CD14-positive monocyte (primary cell): Measurements from ENCODE around the gene MPDZ. TPM values are rescaled to one million over a fixed set of nuclear protein-coding genes. Genes with fewer than 3 reads are reported as not detected.

Experiments
- DNase-seq, 3 donors: peaks; one replicate each; pipeline ENCODE4 v3.0.0-alpha.2; 2011 to 2022
- H2AFZ ChIP-seq: 2 replicates; pipeline ENCODE4 v1.6.0; 2012; ENCODE audit warnings: mild to moderate bottlenecking, low read depth, low read length, inconsistent platforms; ENCODE audit not compliant: insufficient read depth, poor library complexity, severe bottlenecking
- H3K27ac ChIP-seq, 2 donors: 1 replicate in 1 of 2; 2 replicates in 1 of 2; pipeline ENCODE4 v1.5.1; 2012 to 2013; ENCODE audit warnings: low read length in 2 of 2, control low read depth in 1 of 2, inconsistent platforms in 1 of 2, low read depth in 1 of 2, mild to moderate bottlenecking in 1 of 2
- H3K27me3 ChIP-seq, 2 donors: one replicate each; pipeline versions ENCODE4 v1.6.0 to v1.6.1; 2011 to 2013; ENCODE audit warnings: low read length in 2 of 2; ENCODE audit not compliant: control insufficient read depth in 2 of 2, insufficient read depth in 2 of 2
- H3K36me3 ChIP-seq, 2 donors: replicated peaks in 1 of 2; 1 replicate in 1 of 2; 2 replicates in 1 of 2; pipeline versions ENCODE4 v1.5.1 to v1.6.1; 2012 to 2013; ENCODE audit warnings: low read length in 2 of 2, control low read depth in 1 of 2, inconsistent platforms in 1 of 2, mild to moderate bottlenecking in 1 of 2; ENCODE audit not compliant: insufficient read depth in 2 of 2, control insufficient read depth in 1 of 2
- H3K4me1 ChIP-seq, 2 donors: 1 replicate in 1 of 2; 2 replicates in 1 of 2; pipeline versions ENCODE4 v1.5.1 to v1.6.1; 2012 to 2013; ENCODE audit warnings: low read length in 2 of 2, control low read depth in 1 of 2, inconsistent platforms in 1 of 2, mild to moderate bottlenecking in 1 of 2, moderate library complexity in 1 of 2; ENCODE audit not compliant: insufficient read depth in 2 of 2, control insufficient read depth in 1 of 2
- H3K4me2 ChIP-seq: replicated peaks from 2 replicates; pipeline ENCODE3; 2012; ENCODE audit warnings: low read length, moderate library complexity, mild to moderate bottlenecking; ENCODE audit not compliant: poor library complexity, severe bottlenecking; ENCODE audit errors: extremely low read depth
- H3K4me3 ChIP-seq, 3 experiments: fragments of 200-600 bp in 1 of 3; sonication (generic) in 1 of 3; replicated peaks in 1 of 3; 1 replicate in 2 of 3; 2 replicates in 1 of 3; pipeline ENCODE4 v1.5.1; 2011 to 2013; ENCODE audit warnings: low read length in 3 of 3, mild to moderate bottlenecking in 3 of 3, control low read depth in 2 of 3, low read depth in 2 of 3, inconsistent platforms in 1 of 3, moderate library complexity in 1 of 3
- H3K79me2 ChIP-seq: 2 replicates; pipeline ENCODE4 v1.6.0; 2012; ENCODE audit warnings: mild to moderate bottlenecking, control low read depth, inconsistent platforms, low read length, moderate library complexity; ENCODE audit not compliant: insufficient read depth
- H3K9ac ChIP-seq: 2 replicates; pipeline ENCODE4 v1.6.0; 2017; ENCODE audit warnings: low read length, mild to moderate bottlenecking; ENCODE audit not compliant: insufficient read depth, poor library complexity, severe bottlenecking
- H3K9me3 ChIP-seq, 2 donors: replicated peaks in 1 of 2; 1 replicate in 1 of 2; 2 replicates in 1 of 2; pipeline versions ENCODE4 v1.5.1 to v1.6.1; 2012 to 2013; ENCODE audit warnings: low read length in 2 of 2, control low read depth in 1 of 2; ENCODE audit not compliant: control insufficient read depth in 1 of 2, insufficient read depth in 1 of 2
- H4K20me1 ChIP-seq: 2 replicates; pipeline ENCODE4 v1.6.0; 2012; ENCODE audit warnings: mild to moderate bottlenecking, low read length, control low read depth, moderate library complexity; ENCODE audit not compliant: insufficient read depth
- H3K27ac Mint-ChIP-seq, 7 donors: one replicate each; pipeline ENCODE4 v1.8.0; 2020; ENCODE audit warnings: mild to moderate bottlenecking in 7 of 7, mixed read lengths in 7 of 7, moderate library complexity in 6 of 7, inconsistent platforms in 2 of 7
- H3K27me3 Mint-ChIP-seq, 3 donors: one replicate each; pipeline ENCODE4 v1.8.0; 2021 to 2022; ENCODE audit warnings: low read depth in 3 of 3, mild to moderate bottlenecking in 3 of 3, mixed read lengths in 3 of 3, moderate library complexity in 3 of 3, inconsistent platforms in 1 of 3
- H3K36me3 Mint-ChIP-seq, 2 donors: one replicate each; pipeline ENCODE4 v1.8.0; 2020; ENCODE audit warnings: mixed read lengths in 2 of 2, inconsistent platforms in 1 of 2, mild to moderate bottlenecking in 1 of 2
- H3K4me1 Mint-ChIP-seq: one replicate; pipeline ENCODE4 v1.8.0; 2020; ENCODE audit warnings: mild to moderate bottlenecking, mixed read lengths
- H3K4me3 Mint-ChIP-seq, 2 donors: one replicate each; pipeline ENCODE4 v1.8.0; 2020; ENCODE audit warnings: mild to moderate bottlenecking in 2 of 2, mixed read lengths in 2 of 2, moderate library complexity in 1 of 2
- H3K9me3 Mint-ChIP-seq, 7 donors: one replicate each; pipeline ENCODE4 v1.8.0; 2020 to 2022; ENCODE audit warnings: mixed read lengths in 7 of 7, mild to moderate bottlenecking in 6 of 7, moderate library complexity in 6 of 7, inconsistent platforms in 2 of 7
- WGBS: methylation state at CpG from one replicate; pipeline ENCODE4 v1.1.5; 2013; ENCODE audit warnings: missing lambda C conversion rate; ENCODE audit not compliant: insufficient coverage; 5-methylcytosine and 5-hydroxymethylcytosine counted together
- intact Hi-C, 2 donors: fragments of 100-400 bp; cut with micrococcal nuclease; formaldehyde crosslinking; loops; one replicate each; pipeline versions ENCODE4 v1.15.0 to v1.15.1; 2023
- polyA plus RNA-seq, 3 donors: library from polyadenylated mRNA; depleted of rRNA in 1 of 3; unstranded in 2 of 3; stranded (reverse) in 1 of 3; fragments of 300-500 nt in 2 of 3; fragments of >200 nt in 1 of 3; fragmentation: Illumina TruSeq in 2 of 3; gene quantifications; 1 replicate in 2 of 3; 2 replicates in 1 of 3; pipeline ENCODE4 v1.2.3, GENCODE V29; 2012 to 2021
- TF ChIP-seq, protein P1 (sequence below): fragments of 200-600 bp; IDR thresholded peaks from one replicate; pipeline ENCODE4 v1.8.0; 2022; ENCODE audit warnings: antibody characterized with exemption, mild to moderate bottlenecking

The MPDZ gene
- polyA plus RNA-seq, 3 donors: not detected

- no peak overlapping the region for H2AFZ ChIP-seq
- intact Hi-C loops: no loop called here
- H3K79me2 ChIP-seq: no peaks in the 10 kb centered on the region
- no peaks in the 10 kb centered on the region for H3K4me1 ChIP-seq
- no peak overlapping the region for H3K4me3 Mint-ChIP-seq
- TF ChIP-seq, protein P1, sequence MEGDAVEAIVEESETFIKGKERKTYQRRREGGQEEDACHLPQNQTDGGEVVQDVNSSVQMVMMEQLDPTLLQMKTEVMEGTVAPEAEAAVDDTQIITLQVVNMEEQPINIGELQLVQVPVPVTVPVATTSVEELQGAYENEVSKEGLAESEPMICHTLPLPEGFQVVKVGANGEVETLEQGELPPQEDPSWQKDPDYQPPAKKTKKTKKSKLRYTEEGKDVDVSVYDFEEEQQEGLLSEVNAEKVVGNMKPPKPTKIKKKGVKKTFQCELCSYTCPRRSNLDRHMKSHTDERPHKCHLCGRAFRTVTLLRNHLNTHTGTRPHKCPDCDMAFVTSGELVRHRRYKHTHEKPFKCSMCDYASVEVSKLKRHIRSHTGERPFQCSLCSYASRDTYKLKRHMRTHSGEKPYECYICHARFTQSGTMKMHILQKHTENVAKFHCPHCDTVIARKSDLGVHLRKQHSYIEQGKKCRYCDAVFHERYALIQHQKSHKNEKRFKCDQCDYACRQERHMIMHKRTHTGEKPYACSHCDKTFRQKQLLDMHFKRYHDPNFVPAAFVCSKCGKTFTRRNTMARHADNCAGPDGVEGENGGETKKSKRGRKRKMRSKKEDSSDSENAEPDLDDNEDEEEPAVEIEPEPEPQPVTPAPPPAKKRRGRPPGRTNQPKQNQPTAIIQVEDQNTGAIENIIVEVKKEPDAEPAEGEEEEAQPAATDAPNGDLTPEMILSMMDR: no peak
- no peak overlapping the region for H3K4me2 ChIP-seq
- peaks cover 0 to 3% of the 10 kb centered on the region in 2 donors for H3K9me3 ChIP-seq
- H3K36me3 Mint-ChIP-seq: no peaks in the 10 kb centered on the region
- no peaks in the 10 kb centered on the region for H3K27me3 Mint-ChIP-seq
- H3K9ac ChIP-seq: no peak overlapping the region
- no peaks in the 10 kb centered on the region for H3K4me1 Mint-ChIP-seq
- peaks cover 0 to 3% (median 0%) of the 10 kb centered on the region in 7 donors for H3K9me3 Mint-ChIP-seq
- no peak overlapping the region for H3K27ac Mint-ChIP-seq
- no peaks in the 10 kb centered on the region for H3K27me3 ChIP-seq
- no peaks in the 10 kb centered on the region for H4K20me1 ChIP-seq
- H3K27ac ChIP-seq: no peak overlapping the region
- H3K36me3 ChIP-seq: no peaks in the 10 kb centered on the region
- H3K4me3 ChIP-seq: no peak overlapping the region
- no peak for DNase-seq
These were observed 215.5 kb downstream of the MPDZ start for GRCh38 chr9:13063880-13064459.

GRCh38 chr9:13061390-13061789 lies 218.1 kb downstream of the MPDZ start:
- TF ChIP-seq, protein P1: no peak
- no peak for DNase-seq
- no peak overlapping the region for H3K27ac Mint-ChIP-seq
- intact Hi-C loops: no loop called here
- Histone ChIP-seq H3K27me3 (no peaks in the 10 kb centered on the region), H3K27ac (no peak overlapping the region), H3K9ac (no peak overlapping the region), H3K36me3 (no peaks in the 10 kb centered on the region), H3K4me1 (no peaks in the 10 kb centered on the region), H3K79me2 (no peaks in the 10 kb centered on the region), H4K20me1 (no peaks in the 10 kb centered on the region), H3K9me3 (peaks cover 0 to 3% of the 10 kb centered on the region in 2 donors), H2AFZ (no peak overlapping the region), H3K4me2 (no peak overlapping the region), H3K4me3 (no peak overlapping the region)
- peaks cover 0 to 5% (median 0%) of the 10 kb centered on the region in 7 donors for H3K9me3 Mint-ChIP-seq
- WGBS: no CpG with 5 or more reads among the region's 3 CpGs
- no peak overlapping the region for H3K4me3 Mint-ChIP-seq
- H3K27me3 Mint-ChIP-seq: no peaks in the 10 kb centered on the region
- H3K36me3 Mint-ChIP-seq: no peaks in the 10 kb centered on the region
- no peaks in the 10 kb centered on the region for H3K4me1 Mint-ChIP-seq
